ENCODE results near the gene ATP13A2.

The ATP13A2 gene

GRCh38 chr1:17030206-17030605, 18.5 kb upstream of the ATP13A2 start:
- no peak for DNase-seq

GRCh38 chr1:17028662-17029188, 17.0 kb upstream of the ATP13A2 start:
- no peak for DNase-seq

- no peak for DNase-seq
Measured at GRCh38 chr1:17027900-17028299, 16.2 kb upstream of the ATP13A2 start.

GRCh38 chr1:17027403-17027802, 15.7 kb upstream of the ATP13A2 start:
- no peak for DNase-seq

GRCh38 chr1:17024721-17025120, 13.0 kb upstream of the ATP13A2 start:
- DNase-seq = no peak

- no peak for DNase-seq
Measured at GRCh38 chr1:17023573-17023972, 11.8 kb upstream of the ATP13A2 start.

GRCh38 chr1:17023102-17023501, 11.4 kb upstream of the ATP13A2 start:
- DNase-seq = no peak

- DNase-seq = no peak
Measured at GRCh38 chr1:17021896-17022295, 10.2 kb upstream of the ATP13A2 start.

GRCh38 chr1:17020502-17020901, 8.8 kb upstream of the ATP13A2 start:
- DNase-seq = no peak

- DNase-seq = no peak
Measured at GRCh38 chr1:17018849-17019248, 7.1 kb upstream of the ATP13A2 start.

- DNase-seq = no peak
Measured at GRCh38 chr1:17017435-17017834, 5.7 kb upstream of the ATP13A2 start.

- DNase-seq = no peak
Measured at GRCh38 chr1:17016317-17016661, 4.6 kb upstream of the ATP13A2 start.

- no peak for DNase-seq
Measured at GRCh38 chr1:17014671-17015567, 3.2 kb upstream of the ATP13A2 start.

- no peak for DNase-seq
Measured at GRCh38 chr1:17013491-17014320, 2.0 kb upstream of the ATP13A2 start.

GRCh38 chr1:17012775-17013490, 1.2 kb upstream of the ATP13A2 start:
- no peak for DNase-seq

- DNase-seq = no peak
Measured at GRCh38 chr1:17011092-17011438, 663 bp downstream of the ATP13A2 start.

- DNase-seq = no peak
Measured at GRCh38 chr1:17009706-17010105, 2.0 kb downstream of the ATP13A2 start.

GRCh38 chr1:17008208-17008855, 3.4 kb downstream of the ATP13A2 start:
- DNase-seq = no peak

- no peak for DNase-seq
Measured at GRCh38 chr1:17007121-17007520, 4.6 kb downstream of the ATP13A2 start.

GRCh38 chr1:17005365-17005740, 6.4 kb downstream of the ATP13A2 start:
- no peak for DNase-seq

- DNase-seq = no peak
Measured at GRCh38 chr1:17004466-17005364, 7.0 kb downstream of the ATP13A2 start.

- DNase-seq = no peak
Measured at GRCh38 chr1:17002524-17002902, 9.2 kb downstream of the ATP13A2 start.
